ENCODE data around the gene FTO.

DNA sequence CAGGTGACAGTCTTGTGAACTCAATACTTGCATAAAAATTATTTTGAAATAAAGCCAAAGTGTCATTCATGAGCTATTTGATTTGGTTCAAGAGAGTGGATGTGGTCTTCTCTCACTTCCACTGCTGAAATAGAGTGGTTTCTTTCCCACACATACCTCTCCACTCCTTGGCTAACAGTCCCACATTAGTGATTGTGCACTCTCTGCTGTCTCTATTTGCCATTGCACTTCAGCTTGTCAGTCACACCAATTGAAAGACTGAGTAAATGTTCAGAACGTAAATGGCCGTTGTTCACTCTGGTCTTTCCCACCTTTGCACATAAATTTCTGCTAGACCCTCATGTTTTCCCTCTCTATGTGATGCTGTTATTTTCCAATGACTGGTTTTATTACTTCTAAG lies 197.5 kb downstream of the FTO start:
- TF ChIP-seq, protein P1, sequence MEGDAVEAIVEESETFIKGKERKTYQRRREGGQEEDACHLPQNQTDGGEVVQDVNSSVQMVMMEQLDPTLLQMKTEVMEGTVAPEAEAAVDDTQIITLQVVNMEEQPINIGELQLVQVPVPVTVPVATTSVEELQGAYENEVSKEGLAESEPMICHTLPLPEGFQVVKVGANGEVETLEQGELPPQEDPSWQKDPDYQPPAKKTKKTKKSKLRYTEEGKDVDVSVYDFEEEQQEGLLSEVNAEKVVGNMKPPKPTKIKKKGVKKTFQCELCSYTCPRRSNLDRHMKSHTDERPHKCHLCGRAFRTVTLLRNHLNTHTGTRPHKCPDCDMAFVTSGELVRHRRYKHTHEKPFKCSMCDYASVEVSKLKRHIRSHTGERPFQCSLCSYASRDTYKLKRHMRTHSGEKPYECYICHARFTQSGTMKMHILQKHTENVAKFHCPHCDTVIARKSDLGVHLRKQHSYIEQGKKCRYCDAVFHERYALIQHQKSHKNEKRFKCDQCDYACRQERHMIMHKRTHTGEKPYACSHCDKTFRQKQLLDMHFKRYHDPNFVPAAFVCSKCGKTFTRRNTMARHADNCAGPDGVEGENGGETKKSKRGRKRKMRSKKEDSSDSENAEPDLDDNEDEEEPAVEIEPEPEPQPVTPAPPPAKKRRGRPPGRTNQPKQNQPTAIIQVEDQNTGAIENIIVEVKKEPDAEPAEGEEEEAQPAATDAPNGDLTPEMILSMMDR (IDR thresholded peaks at IDR 0.05 in 4 of 5, conservative IDR thresholded peaks at IDR 0.05 in 1 of 5), result no peak
- TF ChIP-seq POLR2A (IDR thresholded peaks at IDR 0.05), result no peak

Measured in gastrocnemius medialis (tissue), 4 donors.